Osteoblast (primary cell): Measurements from ENCODE around the gene VTA1. TPM values are rescaled to one million over a fixed set of nuclear protein-coding genes. Genes with fewer than 3 reads are reported as not detected.

Experiments used
- DNase-seq: peaks from one replicate; pipeline ENCODE4 v3.0.0; 2011; ENCODE audit warnings: low spot score, mixed read lengths; ENCODE audit not compliant: insufficient read length; ENCODE audit errors: missing footprints
- H2AFZ ChIP-seq: 2 replicates; pipeline ENCODE4 v1.6.0; 2011; ENCODE audit warnings: mild to moderate bottlenecking, low read length
- H3K27ac ChIP-seq: 2 replicates; pipeline ENCODE4 v1.5.1; 2011; ENCODE audit warnings: mild to moderate bottlenecking, low read depth, low read length, moderate library complexity
- H3K27me3 ChIP-seq: 2 replicates; pipeline ENCODE4 v1.6.0; 2012; ENCODE audit warnings: mild to moderate bottlenecking, control low read depth, inconsistent platforms, low read length, moderate library complexity; ENCODE audit not compliant: insufficient read depth
- H3K36me3 ChIP-seq: 2 replicates; pipeline ENCODE4 v1.5.1; 2011; ENCODE audit warnings: mild to moderate bottlenecking, low read length, control low read depth, moderate library complexity; ENCODE audit not compliant: insufficient read depth
- H3K4me1 ChIP-seq: 2 replicates; pipeline ENCODE4 v1.5.1; 2011; ENCODE audit warnings: mild to moderate bottlenecking, low read length, control low read depth, moderate library complexity; ENCODE audit not compliant: insufficient read depth
- H3K4me2 ChIP-seq: 2 replicates; pipeline ENCODE4 v1.6.0; 2011; ENCODE audit warnings: mild to moderate bottlenecking, low read length; ENCODE audit not compliant: insufficient read depth
- H3K4me3 ChIP-seq: fragments of 200-600 bp; sonication (generic); 3 replicates; pipeline ENCODE4 v1.5.1; 2012; ENCODE audit warnings: mild to moderate bottlenecking, low read length, inconsistent platforms; ENCODE audit not compliant: insufficient read depth
- H3K79me2 ChIP-seq: 2 replicates; pipeline ENCODE4 v1.6.0; 2012; ENCODE audit warnings: mild to moderate bottlenecking, low read length, control low read depth, inconsistent platforms; ENCODE audit not compliant: insufficient read depth
- H3K9me3 ChIP-seq: 2 replicates; pipeline ENCODE4 v1.5.1; 2011; ENCODE audit warnings: low read depth, low read length, control low read depth
- H4K20me1 ChIP-seq: 2 replicates; pipeline ENCODE4 v1.6.0; 2012; ENCODE audit warnings: mild to moderate bottlenecking, low read length, control low read depth; ENCODE audit not compliant: insufficient read depth
- total RNA-seq: library from RNA; depleted of rRNA; stranded (reverse); fragments of >200 nt; gene quantifications from 2 replicates; pipeline ENCODE4 v1.2.3, GENCODE V29; 2012
- TF ChIP-seq, protein P1 (sequence below): IDR thresholded peaks from 2 replicates; pipeline ENCODE4 v1.5.1; 2011; ENCODE audit warnings: mild to moderate bottlenecking, low read depth, low read length, moderate library complexity; ENCODE audit errors: extremely low read depth

Gene VTA1
- total RNA-seq, 1 donor = 61.5 TPM

DNA sequence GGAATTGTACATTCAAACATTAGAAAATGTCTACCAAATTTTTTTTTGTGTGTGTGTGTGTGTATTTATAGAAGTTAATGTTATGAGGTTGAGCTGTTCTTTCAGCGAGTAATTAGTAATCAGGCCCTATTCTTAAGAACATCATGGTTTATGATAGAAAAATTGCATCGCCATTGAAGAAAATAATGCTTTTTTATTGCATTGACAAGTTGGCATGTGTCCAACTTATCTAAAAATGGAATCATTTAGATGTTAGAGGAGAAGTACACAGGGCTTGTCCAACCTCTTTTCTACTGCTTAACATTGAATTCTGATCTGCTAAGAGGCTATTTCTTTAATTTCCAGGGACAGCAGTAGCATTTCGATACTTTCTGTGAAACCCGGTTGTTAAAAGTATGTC lies 93.1 kb downstream of the VTA1 start:
- H3K4me2 ChIP-seq = no peak overlapping the region
- TF ChIP-seq, protein P1, sequence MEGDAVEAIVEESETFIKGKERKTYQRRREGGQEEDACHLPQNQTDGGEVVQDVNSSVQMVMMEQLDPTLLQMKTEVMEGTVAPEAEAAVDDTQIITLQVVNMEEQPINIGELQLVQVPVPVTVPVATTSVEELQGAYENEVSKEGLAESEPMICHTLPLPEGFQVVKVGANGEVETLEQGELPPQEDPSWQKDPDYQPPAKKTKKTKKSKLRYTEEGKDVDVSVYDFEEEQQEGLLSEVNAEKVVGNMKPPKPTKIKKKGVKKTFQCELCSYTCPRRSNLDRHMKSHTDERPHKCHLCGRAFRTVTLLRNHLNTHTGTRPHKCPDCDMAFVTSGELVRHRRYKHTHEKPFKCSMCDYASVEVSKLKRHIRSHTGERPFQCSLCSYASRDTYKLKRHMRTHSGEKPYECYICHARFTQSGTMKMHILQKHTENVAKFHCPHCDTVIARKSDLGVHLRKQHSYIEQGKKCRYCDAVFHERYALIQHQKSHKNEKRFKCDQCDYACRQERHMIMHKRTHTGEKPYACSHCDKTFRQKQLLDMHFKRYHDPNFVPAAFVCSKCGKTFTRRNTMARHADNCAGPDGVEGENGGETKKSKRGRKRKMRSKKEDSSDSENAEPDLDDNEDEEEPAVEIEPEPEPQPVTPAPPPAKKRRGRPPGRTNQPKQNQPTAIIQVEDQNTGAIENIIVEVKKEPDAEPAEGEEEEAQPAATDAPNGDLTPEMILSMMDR = no peak
- H2AFZ ChIP-seq = no peak overlapping the region
- H3K36me3 ChIP-seq = no peaks in the 10 kb centered on the region
- H3K79me2 ChIP-seq = no peaks in the 10 kb centered on the region
- no peaks in the 10 kb centered on the region for H3K9me3 ChIP-seq
- no peaks in the 10 kb centered on the region for H3K4me1 ChIP-seq
- no peak overlapping the region for H3K4me3 ChIP-seq
- no peak overlapping the region for H3K27ac ChIP-seq
- H3K27me3 ChIP-seq = no peaks in the 10 kb centered on the region
- DNase-seq = no peak
- H4K20me1 ChIP-seq = no peaks in the 10 kb centered on the region

GRCh38 chr6:142241061-142241460 lies 94.0 kb downstream of the VTA1 start:
- Histone ChIP-seq H3K4me1 (no peaks in the 10 kb centered on the region), H3K4me2 (no peak overlapping the region), H4K20me1 (no peaks in the 10 kb centered on the region), H3K27ac (no peak overlapping the region), H3K4me3 (no peak overlapping the region), H3K36me3 (no peaks in the 10 kb centered on the region), H3K27me3 (no peaks in the 10 kb centered on the region), H2AFZ (no peak overlapping the region), H3K79me2 (no peaks in the 10 kb centered on the region), H3K9me3 (no peaks in the 10 kb centered on the region)
- no peak for DNase-seq
- TF ChIP-seq, protein P1 = no peak

DNA sequence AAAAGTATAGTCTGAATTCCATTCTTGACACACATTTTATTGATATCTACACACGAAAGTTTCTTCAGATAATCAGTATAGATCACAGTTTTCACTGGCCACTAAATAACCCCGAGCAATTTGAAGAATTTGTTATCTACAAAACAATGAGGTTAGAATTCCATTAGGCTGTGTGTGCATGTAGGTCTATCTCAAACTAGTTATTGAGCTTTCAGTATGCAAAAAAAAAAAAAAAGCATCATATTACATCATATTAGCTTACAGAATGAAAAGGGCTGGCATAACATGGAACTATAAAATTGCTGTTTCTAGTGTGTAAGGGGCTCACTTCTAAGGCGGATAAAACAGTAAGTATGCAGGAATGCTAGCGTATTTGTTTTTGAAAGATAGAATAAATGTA lies 95.2 kb downstream of the VTA1 start:
- Histone ChIP-seq H3K4me1 (no peaks in the 10 kb centered on the region), H3K27me3 (no peaks in the 10 kb centered on the region), H3K4me3 (no peak overlapping the region), H3K9me3 (no peaks in the 10 kb centered on the region), H3K36me3 (no peaks in the 10 kb centered on the region), H2AFZ (no peak overlapping the region), H4K20me1 (no peaks in the 10 kb centered on the region), H3K27ac (no peak overlapping the region), H3K4me2 (no peak overlapping the region), H3K79me2 (no peaks in the 10 kb centered on the region)
- TF ChIP-seq, protein P1 = no peak
- no peak for DNase-seq

- no peaks in the 10 kb centered on the region for H3K36me3 ChIP-seq
- TF ChIP-seq, protein P1 = no peak
- no peaks in the 10 kb centered on the region for H3K27me3 ChIP-seq
- DNase-seq = no peak
- H3K9me3 ChIP-seq = no peaks in the 10 kb centered on the region
- H4K20me1 ChIP-seq = no peaks in the 10 kb centered on the region
- H3K4me2 ChIP-seq = no peak overlapping the region
- H3K27ac ChIP-seq = no peak overlapping the region
- H3K79me2 ChIP-seq = no peaks in the 10 kb centered on the region
- no peak overlapping the region for H3K4me3 ChIP-seq
- H2AFZ ChIP-seq = no peak overlapping the region
- no peaks in the 10 kb centered on the region for H3K4me1 ChIP-seq
Observed at GRCh38 chr6:142246960-142247359, 99.9 kb downstream of the VTA1 start.
